Neuronal stem cell (in vitro differentiated cells): Measurements from ENCODE around the gene ZNF207.
"Not testable (repeated sequence)": the region's sequence is repeated elsewhere in the genome, so short reads cannot be mapped to it uniquely, and the experiment has no call there.

ENCODE experiments used
- DNase-seq: peaks from one replicate; pipeline ENCODE4 v3.0.0-alpha.2; 2013; ENCODE audit warnings: low spot score
- H2AFZ ChIP-seq: one replicate; pipeline ENCODE4 v1.6.1; 2013; ENCODE audit warnings: mild to moderate bottlenecking, low read length, inconsistent platforms
- H2AK5ac ChIP-seq: 2 replicates; pipeline ENCODE4 v1.6.1; 2013; ENCODE audit warnings: low read depth, mild to moderate bottlenecking, inconsistent platforms, low read length, moderate library complexity, mixed read lengths
- H2BK120ac ChIP-seq: 2 replicates; pipeline ENCODE4 v1.6.1; 2013; ENCODE audit warnings: low read depth, mild to moderate bottlenecking, inconsistent platforms, low read length, moderate library complexity, mixed read lengths
- H2BK12ac ChIP-seq: one replicate; pipeline ENCODE4 v1.6.1; 2013; ENCODE audit warnings: low read length, inconsistent platforms
- H2BK15ac ChIP-seq: 2 replicates; pipeline ENCODE4 v1.6.1; 2013; ENCODE audit warnings: mild to moderate bottlenecking, low read length, inconsistent platforms, mixed read lengths
- H2BK5ac ChIP-seq: one replicate; pipeline ENCODE4 v1.6.1; 2013; ENCODE audit warnings: inconsistent platforms, mild to moderate bottlenecking, low read length, moderate library complexity
- H3K14ac ChIP-seq: one replicate; pipeline ENCODE4 v1.6.1; 2013; ENCODE audit warnings: low read length, inconsistent platforms
- H3K18ac ChIP-seq: 2 replicates; pipeline ENCODE4 v1.6.1; 2013; ENCODE audit warnings: low read length, inconsistent platforms
- H3K23ac ChIP-seq: 2 replicates; pipeline ENCODE4 v1.6.1; 2013; ENCODE audit warnings: low read depth, mild to moderate bottlenecking, mixed read lengths, low read length, inconsistent platforms; ENCODE audit not compliant: poor library complexity
- H3K27ac ChIP-seq: replicated peaks from 3 replicates; pipeline ENCODE4 v1.5.1; 2013; ENCODE audit warnings: low read length, inconsistent platforms
- H3K27me3 ChIP-seq, 3 experiments: 2 replicates each; pipeline ENCODE4 v1.6.1; 2013; ENCODE audit warnings: low read length in 3 of 3, mild to moderate bottlenecking in 2 of 3, inconsistent platforms in 1 of 3, low read depth in 1 of 3, mixed read lengths in 1 of 3, moderate library complexity in 1 of 3; ENCODE audit not compliant: control insufficient read depth in 3 of 3, insufficient read depth in 3 of 3
- H3K36me3 ChIP-seq, 2 donors: replicated peaks in 1 of 2; 2 replicates each; pipeline ENCODE4 v1.6.1; 2013; ENCODE audit warnings: low read length in 2 of 2; ENCODE audit not compliant: control insufficient read depth in 2 of 2, insufficient read depth in 2 of 2
- H3K4ac ChIP-seq: 2 replicates; pipeline ENCODE4 v1.6.1; 2013; ENCODE audit warnings: inconsistent platforms, mild to moderate bottlenecking, low read length, moderate library complexity
- H3K4me1 ChIP-seq, 2 donors: 1 replicate in 1 of 2; 2 replicates in 1 of 2; pipeline ENCODE4 v1.6.1; 2013; ENCODE audit warnings: low read length in 2 of 2, low read depth in 1 of 2; ENCODE audit not compliant: control insufficient read depth in 2 of 2, insufficient read depth in 1 of 2
- H3K4me2 ChIP-seq: one replicate; pipeline ENCODE4 v1.6.1; 2013; ENCODE audit warnings: mild to moderate bottlenecking, low read length, inconsistent platforms; ENCODE audit not compliant: insufficient read depth, poor library complexity, severe bottlenecking
- H3K4me3 ChIP-seq, 2 donors: 2 replicates each; pipeline ENCODE4 v1.5.1; 2013; ENCODE audit warnings: low read length in 2 of 2, mild to moderate bottlenecking in 2 of 2, inconsistent platforms in 1 of 2, moderate library complexity in 1 of 2
- H3K79me1 ChIP-seq: one replicate; pipeline ENCODE4 v1.6.1; 2013; ENCODE audit warnings: low read depth, mild to moderate bottlenecking, inconsistent platforms, low read length, moderate library complexity
- H3K9ac ChIP-seq: one replicate; pipeline ENCODE4 v1.6.1; 2013; ENCODE audit warnings: mild to moderate bottlenecking, low read depth, low read length, inconsistent platforms; ENCODE audit not compliant: poor library complexity
- H3K9me3 ChIP-seq, 2 donors: replicated peaks in 1 of 2; 2 replicates each; pipeline versions ENCODE3 to v1.6.1; 2013; ENCODE audit warnings: low read length in 2 of 2, mild to moderate bottlenecking in 2 of 2, inconsistent platforms in 1 of 2, low read depth in 1 of 2, mixed read lengths in 1 of 2, moderate library complexity in 1 of 2; ENCODE audit not compliant: control insufficient read depth in 2 of 2, insufficient read depth in 1 of 2
- H4K8ac ChIP-seq: one replicate; pipeline ENCODE4 v1.6.1; 2013; ENCODE audit warnings: low read depth, mild to moderate bottlenecking, inconsistent platforms, low read length, moderate library complexity
- H4K91ac ChIP-seq: one replicate; pipeline ENCODE4 v1.6.1; 2013; ENCODE audit warnings: low read length, low read depth, mild to moderate bottlenecking, inconsistent platforms; ENCODE audit not compliant: poor library complexity
- WGBS, 2 donors: extraction: QIAGEN DNeasy Blood & Tissue Kit; methylation state at CpG; one replicate each; pipeline ENCODE4 v1.1.7; 2013; ENCODE audit warnings: missing lambda C conversion rate in 2 of 2, mixed read lengths in 1 of 2; ENCODE audit not compliant: insufficient read length in 2 of 2, insufficient replicate concordance in 1 of 2; ENCODE audit errors: extremely low coverage in 2 of 2; 5-methylcytosine and 5-hydroxymethylcytosine counted together

ZNF207 gene

GRCh38 chr17:32314636-32315035 is 35.3 kb upstream of the ZNF207 start:
- H3K27me3 ChIP-seq = no peaks in the 10 kb centered on the region
- no peak overlapping the region for H3K9ac ChIP-seq
- H3K4me2 ChIP-seq = no peak overlapping the region
- H2BK5ac ChIP-seq = no peak overlapping the region
- no peak overlapping the region for H3K4ac ChIP-seq
- H3K18ac ChIP-seq = no peak overlapping the region
- no peak overlapping the region for H2AFZ ChIP-seq
- H2BK15ac ChIP-seq = no peak overlapping the region
- H4K8ac ChIP-seq = no peak overlapping the region
- no peak overlapping the region for H2BK12ac ChIP-seq
- no peak overlapping the region for H4K91ac ChIP-seq
- no peak overlapping the region for H3K27ac ChIP-seq
- H3K36me3 ChIP-seq = no peaks in the 10 kb centered on the region
- no peak overlapping the region for H3K14ac ChIP-seq
- H2BK120ac ChIP-seq = no peak overlapping the region
- peaks cover 9 to 12% of the 10 kb centered on the region in 2 donors for H3K4me1 ChIP-seq
- no peaks in the 10 kb centered on the region for H3K79me1 ChIP-seq
- H3K4me3 ChIP-seq = no peak overlapping the region
- no peak overlapping the region for H2AK5ac ChIP-seq
- H3K23ac ChIP-seq = no peak overlapping the region
- WGBS, 2 donors = no CpG with 5 or more reads among the region's 9 CpGs
- no peak for DNase-seq
- H3K9me3 ChIP-seq = peaks cover 0 to 6% of the 10 kb centered on the region in 2 donors

GRCh38 chr17:32315171-32315570 is 34.8 kb upstream of the ZNF207 start:
- Histone ChIP-seq H3K23ac (no peak overlapping the region), H2BK5ac (no peak overlapping the region), H3K4me2 (no peak overlapping the region), H2AFZ (no peak overlapping the region), H2BK12ac (no peak overlapping the region), H3K4me1 (peaks cover 9 to 12% of the 10 kb centered on the region in 2 donors), H3K9ac (no peak overlapping the region), H3K18ac (no peak overlapping the region), H4K8ac (no peak overlapping the region), H3K27ac (no peak overlapping the region), H3K79me1 (no peaks in the 10 kb centered on the region), H3K14ac (no peak overlapping the region), H3K4ac (no peak overlapping the region), H3K9me3 (peaks cover 0 to 6% of the 10 kb centered on the region in 2 donors), H2BK15ac (no peak overlapping the region), H3K4me3 (no peak overlapping the region), H2AK5ac (no peak overlapping the region), H3K27me3 (no peaks in the 10 kb centered on the region), H4K91ac (no peak overlapping the region), H2BK120ac (no peak overlapping the region), H3K36me3 (no peaks in the 10 kb centered on the region)
- DNase-seq = no peak
- no CpG with 5 or more reads among the region's 8 CpGs for WGBS, 2 donors

GRCh38 chr17:32316653-32317052 is 33.3 kb upstream of the ZNF207 start:
- H3K27me3 ChIP-seq, H3K36me3 ChIP-seq, H2BK5ac ChIP-seq, H3K4ac ChIP-seq, H3K4me1 ChIP-seq, H3K9me3 ChIP-seq, H3K4me2 ChIP-seq, H3K18ac ChIP-seq, H4K91ac ChIP-seq, H2BK120ac ChIP-seq, H3K79me1 ChIP-seq, H3K14ac ChIP-seq, H4K8ac ChIP-seq, H3K27ac ChIP-seq, H2AK5ac ChIP-seq, H3K9ac ChIP-seq, H3K23ac ChIP-seq, H2BK12ac ChIP-seq, H2BK15ac ChIP-seq, H2AFZ ChIP-seq, DNase-seq, H3K4me3 ChIP-seq: not testable (repeated sequence)
- no CpG with 5 or more reads among the region's 5 CpGs for WGBS, 2 donors

- Histone ChIP-seq H3K79me1 (no peaks in the 10 kb centered on the region), H3K18ac (no peak overlapping the region), H2BK120ac (no peak overlapping the region), H2BK5ac (no peak overlapping the region), H3K14ac (no peak overlapping the region), H3K36me3 (no peaks in the 10 kb centered on the region), H3K4me1 (peaks cover 5 to 9% of the 10 kb centered on the region in 2 donors), H4K8ac (no peak overlapping the region), H3K27ac (no peak overlapping the region), H3K9me3 (peaks cover 0 to 6% of the 10 kb centered on the region in 2 donors), H2AK5ac (no peak overlapping the region), H2BK15ac (no peak overlapping the region), H3K27me3 (no peaks in the 10 kb centered on the region), H3K4me3 (no peak overlapping the region), H4K91ac (no peak overlapping the region), H3K4me2 (no peak overlapping the region), H3K4ac (no peak overlapping the region), H3K23ac (no peak overlapping the region), H2AFZ (no peak overlapping the region), H3K9ac (no peak overlapping the region), H2BK12ac (no peak overlapping the region)
- 100% methylated on average over 1 of the region's 4 CpGs; no CpG with 5 or more reads in 1 of the 2 donors for WGBS, 2 donors
- DNase-seq = no peak
Observed at GRCh38 chr17:32317353-32317752, 32.6 kb upstream of the ZNF207 start.
